GM19035 (cell line): ENCODE measurements around the gene MYH13.

ENCODE experiments used
- ATAC-seq: cut with Tn5 transposase; IDR thresholded peaks from one replicate; pipeline ENCODE4 v1.9.1; 2021; ENCODE audit not compliant: unreplicated experiment

MYH13 gene

GRCh38 chr17:10262451-10262850, 110.4 kb downstream of the MYH13 start:
- ATAC-seq = no peak

- no peak for ATAC-seq
These were observed 111.7 kb downstream of the MYH13 start for GRCh38 chr17:10261098-10261497.

DNA sequence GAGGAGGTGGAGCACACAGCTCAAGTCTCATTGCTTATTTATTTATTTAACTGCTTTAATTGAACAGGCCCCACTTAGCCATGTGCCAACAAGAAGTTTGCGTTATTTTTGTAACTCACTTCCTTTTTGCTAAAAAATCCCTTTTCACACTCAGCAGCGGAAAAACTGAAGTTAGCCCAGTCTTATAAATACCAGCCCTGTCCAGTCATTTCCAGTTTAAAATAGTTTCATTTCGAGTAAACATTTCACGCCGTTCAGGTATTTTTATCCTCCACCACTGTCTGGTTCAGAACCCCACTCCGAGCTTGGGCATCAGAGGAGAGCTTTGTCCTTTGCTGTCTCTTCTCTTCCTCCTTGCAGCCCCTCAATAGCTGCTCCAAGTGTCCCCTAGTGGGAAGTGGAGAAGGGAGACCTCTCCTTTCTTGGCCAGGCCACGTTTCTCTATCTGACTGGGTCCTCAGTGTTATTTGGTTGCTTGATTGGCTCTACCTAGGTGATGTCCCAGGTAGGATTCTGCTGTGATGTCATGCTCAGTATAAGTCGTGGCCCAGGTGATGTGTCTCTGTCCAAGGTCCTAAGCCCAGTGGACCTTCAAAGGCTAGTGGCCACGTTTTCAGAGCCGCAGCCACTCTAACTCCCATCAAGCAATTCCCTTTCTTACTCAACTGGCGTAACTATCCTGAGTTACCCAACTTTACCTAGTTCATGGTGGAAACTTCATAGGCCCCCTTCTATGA, 121.4 kb downstream of the MYH13 start:
- ATAC-seq = peak; percentile 86
